Peyer's patch (tissue), 4 donors: Measurements from ENCODE around the gene CASQ1. TPM values are rescaled to one million over a fixed set of nuclear protein-coding genes. Genes with fewer than 3 reads are reported as not detected.

Source experiments
- DNase-seq, 3 donors: peaks; one replicate each; pipeline ENCODE4 v3.0.0-alpha.2; 2017 to 2019
- H3K27ac ChIP-seq, 4 donors: fragments of 200-600 bp; sonication (generic); one replicate each; pipeline ENCODE4 v1.5.1; 2016 to 2019
- H3K27me3 ChIP-seq, 2 donors: fragments of 200-600 bp; sonication (generic); one replicate each; pipeline ENCODE4 v1.5.1; 2019
- H3K36me3 ChIP-seq, 3 donors: fragments of 200-600 bp; sonication (generic); one replicate each; pipeline ENCODE4 v1.5.1; 2016 to 2019
- H3K4me1 ChIP-seq, 4 donors: fragments of 200-600 bp; sonication (generic); one replicate each; pipeline ENCODE4 v1.5.1; 2016 to 2019
- H3K4me3 ChIP-seq, 4 donors: fragments of 200-600 bp; sonication (generic); 1 replicate in 3 of 4; 2 replicates in 1 of 4; pipeline ENCODE4 v1.5.1; 2016 to 2019; ENCODE audit warnings: mild to moderate bottlenecking in 1 of 4
- H3K9me3 ChIP-seq, 4 donors: fragments of 200-600 bp; sonication (generic); one replicate each; pipeline ENCODE4 v1.5.1; 2016 to 2019; ENCODE audit warnings: mild to moderate bottlenecking in 1 of 4
- POLR2A ChIP-seq, 2 donors: fragments of 450-650 bp; IDR thresholded peaks; one replicate each; pipeline ENCODE4 v1.5.1; 2017; ENCODE audit warnings: antibody characterized with exemption in 2 of 2, mild to moderate bottlenecking in 2 of 2, moderate library complexity in 2 of 2
- total RNA-seq, 4 donors: library from RNA; depleted of rRNA; stranded (reverse); fragments of >200 nt; gene quantifications; one replicate each; pipeline ENCODE4 v1.1.0, GENCODE V29; 2016
- TF ChIP-seq, protein P1 (sequence below), 6 experiments: fragments of 450-650 bp in 4 of 6; fragments of 200-600 bp in 2 of 6; sonication (generic) in 1 of 6; IDR thresholded peaks; one replicate each; pipeline ENCODE4 v1.5.1; 2017 to 2019; ENCODE audit warnings: antibody characterized with exemption in 6 of 6, mild to moderate bottlenecking in 3 of 6, moderate library complexity in 1 of 6

CASQ1 gene
- total RNA-seq, 4 donors from 2014 or later = 2.6 TPM; not detected in 3

DNA sequence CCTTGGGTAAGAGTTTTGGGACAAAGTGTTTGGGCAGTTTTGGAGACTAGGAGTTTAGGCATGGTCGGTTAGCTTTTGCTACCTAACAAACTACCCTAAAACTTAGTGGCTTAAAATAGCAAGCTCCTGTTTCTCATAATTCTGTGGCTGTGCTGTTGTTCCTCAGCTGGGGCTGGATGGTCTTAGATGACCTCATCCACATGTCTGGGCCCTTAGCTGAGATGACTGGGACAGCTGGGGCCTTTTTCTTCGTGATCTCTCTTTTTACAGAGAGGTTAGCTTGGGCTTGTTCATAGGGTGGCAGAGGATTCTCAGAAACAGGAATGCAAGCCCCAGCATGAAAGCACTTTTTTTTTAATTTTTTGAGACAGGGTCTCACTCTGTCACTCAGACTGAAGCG lies 32.3 kb upstream of the CASQ1 start:
- no peaks in the 10 kb centered on the region for H3K27me3 ChIP-seq
- H3K36me3 ChIP-seq = no peaks in the 10 kb centered on the region
- no peaks in the 10 kb centered on the region for H3K4me1 ChIP-seq
- DNase-seq = no peak
- H3K9me3 ChIP-seq = no peaks in the 10 kb centered on the region
- TF ChIP-seq, protein P1, sequence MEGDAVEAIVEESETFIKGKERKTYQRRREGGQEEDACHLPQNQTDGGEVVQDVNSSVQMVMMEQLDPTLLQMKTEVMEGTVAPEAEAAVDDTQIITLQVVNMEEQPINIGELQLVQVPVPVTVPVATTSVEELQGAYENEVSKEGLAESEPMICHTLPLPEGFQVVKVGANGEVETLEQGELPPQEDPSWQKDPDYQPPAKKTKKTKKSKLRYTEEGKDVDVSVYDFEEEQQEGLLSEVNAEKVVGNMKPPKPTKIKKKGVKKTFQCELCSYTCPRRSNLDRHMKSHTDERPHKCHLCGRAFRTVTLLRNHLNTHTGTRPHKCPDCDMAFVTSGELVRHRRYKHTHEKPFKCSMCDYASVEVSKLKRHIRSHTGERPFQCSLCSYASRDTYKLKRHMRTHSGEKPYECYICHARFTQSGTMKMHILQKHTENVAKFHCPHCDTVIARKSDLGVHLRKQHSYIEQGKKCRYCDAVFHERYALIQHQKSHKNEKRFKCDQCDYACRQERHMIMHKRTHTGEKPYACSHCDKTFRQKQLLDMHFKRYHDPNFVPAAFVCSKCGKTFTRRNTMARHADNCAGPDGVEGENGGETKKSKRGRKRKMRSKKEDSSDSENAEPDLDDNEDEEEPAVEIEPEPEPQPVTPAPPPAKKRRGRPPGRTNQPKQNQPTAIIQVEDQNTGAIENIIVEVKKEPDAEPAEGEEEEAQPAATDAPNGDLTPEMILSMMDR (IDR thresholded peaks at IDR 0.05) = no peak
- no peak for TF ChIP-seq POLR2A (IDR thresholded peaks at IDR 0.05)
- H3K27ac ChIP-seq = no peak overlapping the region
- no peak overlapping the region for H3K4me3 ChIP-seq

DNA sequence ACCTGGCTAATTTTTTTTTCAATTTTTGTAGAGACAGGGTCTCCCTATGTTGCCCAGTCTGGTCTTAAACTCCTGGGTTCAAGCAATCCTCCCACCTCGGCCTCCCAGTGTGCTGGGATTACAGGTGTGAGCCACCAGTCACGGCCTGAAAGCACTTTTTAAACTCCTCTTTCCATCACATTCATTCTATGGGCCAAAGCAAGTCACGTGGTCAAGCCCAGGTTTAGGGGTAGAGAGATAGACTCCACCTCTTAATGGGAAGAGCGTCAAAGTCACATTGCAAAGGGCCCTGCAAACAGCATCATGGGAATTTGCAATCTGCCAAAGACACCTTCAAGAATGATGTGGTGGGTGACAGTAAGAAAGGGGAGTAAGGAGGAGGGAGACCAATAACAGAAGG lies 31.8 kb upstream of the CASQ1 start:
- Histone ChIP-seq H3K36me3 (no peaks in the 10 kb centered on the region), H3K27ac (no peak overlapping the region), H3K4me1 (no peaks in the 10 kb centered on the region), H3K27me3 (no peaks in the 10 kb centered on the region), H3K4me3 (no peak overlapping the region), H3K9me3 (no peaks in the 10 kb centered on the region)
- DNase-seq = no peak
- TF ChIP-seq POLR2A (IDR thresholded peaks at IDR 0.05) = no peak
- TF ChIP-seq, protein P1 (IDR thresholded peaks at IDR 0.05) = no peak

- DNase-seq = no peak
- H3K9me3 ChIP-seq = no peaks in the 10 kb centered on the region
- H3K4me3 ChIP-seq = no peak overlapping the region
- no peaks in the 10 kb centered on the region for H3K27me3 ChIP-seq
- H3K36me3 ChIP-seq = no peaks in the 10 kb centered on the region
- no peak for TF ChIP-seq POLR2A (IDR thresholded peaks at IDR 0.05)
- TF ChIP-seq, protein P1 (IDR thresholded peaks at IDR 0.05) = no peak
- no peaks in the 10 kb centered on the region for H3K4me1 ChIP-seq
- H3K27ac ChIP-seq = no peak overlapping the region
These were observed 30.5 kb upstream of the CASQ1 start for GRCh38 chr1:160159846-160160245.

DNA sequence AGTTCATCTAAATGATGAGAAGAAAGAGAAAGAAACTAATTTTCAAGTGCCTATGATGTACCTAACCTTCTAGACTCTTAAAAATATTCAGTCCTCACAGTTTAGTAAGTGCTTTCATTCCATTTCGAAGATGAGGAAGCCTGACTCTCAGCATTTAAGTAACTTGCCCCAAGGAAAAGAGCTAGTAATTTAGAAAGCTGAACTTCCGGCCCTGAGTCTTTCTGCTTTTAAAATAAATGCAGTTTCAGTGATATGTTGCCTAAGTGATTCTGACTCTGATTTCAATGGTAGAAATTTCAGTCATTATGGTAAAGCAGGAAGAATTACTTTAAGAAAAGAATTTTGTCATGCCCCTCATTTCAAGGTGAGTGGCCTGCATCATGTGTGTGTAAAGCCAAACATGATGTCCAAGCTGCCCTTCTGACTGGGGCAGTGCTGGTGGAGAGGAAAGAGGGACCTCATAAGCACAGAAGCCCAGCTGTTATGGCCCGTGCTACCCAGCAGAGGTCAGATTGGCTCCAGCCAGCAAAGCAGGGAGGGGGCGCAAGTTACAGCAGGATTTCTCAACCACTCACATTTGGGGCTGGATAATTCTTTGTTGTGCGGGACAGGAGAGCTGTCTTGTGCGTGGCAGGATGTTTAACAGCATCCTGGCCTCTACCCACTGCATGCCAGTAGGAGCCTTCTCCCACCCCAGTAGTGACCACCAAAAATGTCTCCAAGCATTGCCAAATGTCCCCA lies 28.2 kb upstream of the CASQ1 start:
- Histone ChIP-seq H3K9me3 (no peaks in the 10 kb centered on the region), H3K27ac (no peak overlapping the region), H3K4me1 (no peaks in the 10 kb centered on the region), H3K27me3 (no peaks in the 10 kb centered on the region), H3K4me3 (no peak overlapping the region), H3K36me3 (no peaks in the 10 kb centered on the region)
- DNase-seq = no peak
- no peak for TF ChIP-seq POLR2A (IDR thresholded peaks at IDR 0.05)
- TF ChIP-seq, protein P1 (IDR thresholded peaks at IDR 0.05) = no peak

DNA sequence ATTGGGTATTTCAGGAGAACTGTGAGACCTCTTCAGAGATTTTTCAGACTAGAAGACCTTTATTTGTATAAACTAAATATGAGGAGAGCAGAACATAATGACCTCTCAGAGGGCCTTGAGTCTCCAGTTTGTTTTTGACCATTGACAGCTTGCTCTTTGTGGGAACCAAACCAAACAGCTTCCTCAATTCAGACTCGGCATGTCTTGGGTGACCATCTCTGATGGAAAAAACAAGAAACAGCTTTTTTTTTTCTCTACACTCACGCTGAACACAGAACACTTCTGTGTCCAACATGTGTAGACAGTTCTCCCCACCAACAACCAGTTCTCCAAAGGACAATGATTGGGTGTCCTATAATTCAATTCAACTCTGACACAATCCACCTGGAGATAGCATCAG lies 27.4 kb upstream of the CASQ1 start:
- Histone ChIP-seq H3K4me1 (no peaks in the 10 kb centered on the region), H3K4me3 (no peak overlapping the region), H3K9me3 (no peaks in the 10 kb centered on the region), H3K27me3 (no peaks in the 10 kb centered on the region), H3K27ac (no peak overlapping the region), H3K36me3 (no peaks in the 10 kb centered on the region)
- no peak for TF ChIP-seq POLR2A (IDR thresholded peaks at IDR 0.05)
- TF ChIP-seq, protein P1 (IDR thresholded peaks at IDR 0.05) = no peak
- no peak for DNase-seq
